HL-60 (cell line): ENCODE results near the gene ARHGEF17.

Experiments used
- DNase-seq, 2 experiments: peaks; one replicate each; pipeline ENCODE4 v3.0.0-alpha.2; 2010 to 2020; ENCODE audit warnings: low read depth in 1 of 2, low spot score in 1 of 2
- H3K27ac ChIP-seq: fragments of 250-450 bp; sonication (Bioruptor Pico); replicated peaks from 2 replicates; pipeline ENCODE4 v1.5.1; 2020; ENCODE audit warnings: mild to moderate bottlenecking, moderate library complexity
- H3K27me3 ChIP-seq: fragments of 250-450 bp; sonication (Bioruptor Pico); 2 replicates; pipeline ENCODE4 v1.5.1; 2021; ENCODE audit warnings: mild to moderate bottlenecking, moderate library complexity; ENCODE audit not compliant: insufficient read depth, poor library complexity, severe bottlenecking
- H3K4me3 ChIP-seq: replicated peaks from 2 replicates; pipeline ENCODE4 v1.5.1; 2011; ENCODE audit warnings: mild to moderate bottlenecking, control low read depth, low read length; ENCODE audit not compliant: insufficient read depth
- CTCF ChIP-seq: IDR thresholded peaks from one replicate; pipeline ENCODE4 v1.5.1; 2011; ENCODE audit warnings: low read length, control low read depth, inconsistent platforms; ENCODE audit not compliant: insufficient read depth
- GABPA ChIP-seq: IDR thresholded peaks from 2 replicates; pipeline ENCODE4 v1.6.1; 2012; ENCODE audit warnings: low read depth
- POLR2AphosphoS5 ChIP-seq: IDR thresholded peaks from 2 replicates; pipeline ENCODE4 v1.6.1; 2012; ENCODE audit warnings: low read depth
- REST ChIP-seq: IDR thresholded peaks from 2 replicates; pipeline ENCODE4 v1.6.1; 2012; ENCODE audit warnings: low read depth; ENCODE audit not compliant: insufficient replicate concordance
- SPI1 ChIP-seq: IDR thresholded peaks from 2 replicates; pipeline ENCODE4 v1.6.1; 2012; ENCODE audit warnings: low read depth, mild to moderate bottlenecking, borderline replicate concordance

Gene ARHGEF17

GRCh38 chr11:73267122-73267846 lies 40.8 kb upstream of the ARHGEF17 start:
- no peaks in the 10 kb centered on the region for H3K27me3 ChIP-seq
- DNase-seq: no peak
- H3K4me3 ChIP-seq: no peak overlapping the region
- no peak for TF ChIP-seq GABPA
- no peak for TF ChIP-seq CTCF
- no peak for TF ChIP-seq POLR2AphosphoS5
- no peak for TF ChIP-seq SPI1
- TF ChIP-seq REST: no peak
- no peak overlapping the region for H3K27ac ChIP-seq

GRCh38 chr11:73267906-73268540 lies 40.1 kb upstream of the ARHGEF17 start:
- no peak for DNase-seq
- no peak overlapping the region for H3K27ac ChIP-seq
- H3K4me3 ChIP-seq: no peak overlapping the region

GRCh38 chr11:73268671-73269271 lies 39.3 kb upstream of the ARHGEF17 start:
- H3K4me3 ChIP-seq: no peak overlapping the region
- TF ChIP-seq GABPA (no peak), SPI1 (no peak), REST (no peak), POLR2AphosphoS5 (no peak), CTCF (no peak)
- no peak for DNase-seq
- no peaks in the 10 kb centered on the region for H3K27me3 ChIP-seq
- no peak overlapping the region for H3K27ac ChIP-seq

More at GRCh38 chr11:73267906-73268540, 40.1 kb upstream of the ARHGEF17 start:
- no peak for TF ChIP-seq POLR2AphosphoS5
- no peaks in the 10 kb centered on the region for H3K27me3 ChIP-seq

- Histone ChIP-seq H3K4me3 (no peak overlapping the region), H3K27ac (peak overlapping the region; percentile 23), H3K27me3 (no peaks in the 10 kb centered on the region)
- DNase-seq: no peak
- TF ChIP-seq SPI1 (no peak), GABPA (no peak), POLR2AphosphoS5 (no peak), CTCF (no peak), REST (no peak)
These were observed 38.5 kb upstream of the ARHGEF17 start for GRCh38 chr11:73269459-73270015.
